ENCODE measurements around the gene WDFY2.

WDFY2 gene

DNA sequence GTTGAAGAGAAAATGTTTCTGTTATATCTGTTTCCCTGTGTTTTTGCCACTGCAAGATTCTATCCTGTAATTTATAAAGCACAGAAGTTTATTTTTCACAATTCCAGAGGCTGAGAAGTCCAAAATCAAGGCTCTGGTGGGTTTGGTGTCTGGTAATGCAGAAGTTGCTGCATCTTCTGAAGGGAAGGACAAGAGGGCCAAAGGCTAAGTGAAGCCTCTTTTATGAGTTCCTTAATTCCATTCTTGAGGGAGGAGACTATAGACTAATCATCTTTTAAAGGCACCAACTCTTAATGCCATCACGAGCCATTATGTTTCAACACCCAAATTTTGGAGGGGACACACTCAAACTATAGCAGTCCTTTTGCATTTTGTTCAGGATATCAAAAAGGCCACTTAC is 34.1 kb upstream of the WDFY2 start:
- no peaks in the 10 kb centered on the region for H3K9me3 ChIP-seq (ENCODE audit: control insufficient read depth, low read length)
- H3K9ac ChIP-seq (ENCODE audit: low read length) = no peak overlapping the region
- no peak for DNase-seq (ENCODE audit: low read depth)
- H3K36me3 ChIP-seq (ENCODE audit: control insufficient read depth, insufficient read depth, low read length, severe bottlenecking) = no peaks in the 10 kb centered on the region
- no peak overlapping the region for H3K4me3 ChIP-seq (ENCODE audit: low read length)
- peaks cover 6% of the 10 kb centered on the region for H3K4me1 ChIP-seq (ENCODE audit: control insufficient read depth, insufficient read depth, low read length)
- H3K27me3 ChIP-seq (replicated peaks; ENCODE audit: control insufficient read depth, insufficient read depth, low read length) = no peaks in the 10 kb centered on the region

- Histone ChIP-seq H3K4me1 (ENCODE audit: control insufficient read depth, insufficient read depth, low read length) (peaks cover 6% of the 10 kb centered on the region), H3K9ac (ENCODE audit: low read length) (no peak overlapping the region), H3K27me3 (replicated peaks; ENCODE audit: control insufficient read depth, insufficient read depth, low read length) (no peaks in the 10 kb centered on the region), H3K9me3 (ENCODE audit: control insufficient read depth, low read length) (no peaks in the 10 kb centered on the region), H3K4me3 (ENCODE audit: low read length) (no peak overlapping the region), H3K36me3 (ENCODE audit: control insufficient read depth, insufficient read depth, low read length, severe bottlenecking) (no peaks in the 10 kb centered on the region)
- DNase-seq (ENCODE audit: low read depth) = no peak
Observed at GRCh38 chr13:51551416-51551815, 32.8 kb upstream of the WDFY2 start.

DNA sequence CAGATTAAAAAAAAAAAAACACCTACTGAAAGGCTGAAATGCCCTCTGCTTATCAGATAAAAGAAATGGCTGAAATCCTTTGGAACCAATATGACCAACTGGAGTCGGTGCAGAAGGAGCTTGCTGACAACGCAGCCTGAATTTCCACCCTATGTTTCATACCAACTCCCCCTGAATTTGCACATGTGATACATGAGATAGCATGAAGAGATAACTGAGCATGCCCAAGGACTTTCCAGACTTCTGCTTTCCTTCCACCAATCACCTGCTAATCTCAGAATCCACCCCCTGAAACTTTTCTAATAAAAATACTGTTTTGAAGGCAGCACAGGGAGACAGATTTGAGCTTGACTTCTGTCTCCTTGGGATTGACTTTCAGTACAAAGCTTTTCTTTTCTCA is 32.2 kb upstream of the WDFY2 start:
- Histone ChIP-seq H3K4me1 (ENCODE audit: control insufficient read depth, insufficient read depth, low read length) (peaks cover 6% of the 10 kb centered on the region), H3K36me3 (ENCODE audit: control insufficient read depth, insufficient read depth, low read length, severe bottlenecking) (no peaks in the 10 kb centered on the region), H3K27me3 (replicated peaks; ENCODE audit: control insufficient read depth, insufficient read depth, low read length) (no peaks in the 10 kb centered on the region), H3K4me3 (ENCODE audit: low read length) (no peak overlapping the region), H3K9me3 (ENCODE audit: control insufficient read depth, low read length) (no peaks in the 10 kb centered on the region), H3K9ac (ENCODE audit: low read length) (no peak overlapping the region)
- no peak for DNase-seq (ENCODE audit: low read depth)

DNA sequence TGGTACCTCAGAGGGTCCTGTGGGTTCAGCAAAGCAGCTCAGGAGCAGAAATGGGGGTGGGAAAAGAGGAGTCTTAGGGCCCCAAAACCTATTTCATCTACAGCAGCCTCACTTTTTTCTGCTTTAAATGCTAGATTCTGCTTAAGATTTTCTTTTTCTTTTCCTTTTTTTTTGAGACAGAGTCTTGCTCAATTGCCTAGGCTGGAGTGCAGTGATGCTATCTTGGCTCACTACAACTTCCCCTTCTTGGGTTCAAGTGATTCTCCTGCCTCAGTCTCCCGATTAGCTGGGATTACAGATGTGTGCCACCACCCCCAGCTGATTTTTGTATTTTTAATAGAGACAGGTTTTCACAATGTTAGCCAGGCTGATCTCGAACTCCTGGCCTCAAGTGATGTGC is 30.7 kb upstream of the WDFY2 start:
- H3K9ac ChIP-seq (ENCODE audit: low read length) = no peak overlapping the region
- no peaks in the 10 kb centered on the region for H3K36me3 ChIP-seq (ENCODE audit: control insufficient read depth, insufficient read depth, low read length, severe bottlenecking)
- H3K27me3 ChIP-seq (replicated peaks; ENCODE audit: control insufficient read depth, insufficient read depth, low read length) = no peaks in the 10 kb centered on the region
- H3K4me3 ChIP-seq (ENCODE audit: low read length) = no peak overlapping the region
- no peak for DNase-seq (ENCODE audit: low read depth)
- peaks cover 18% of the 10 kb centered on the region for H3K4me1 ChIP-seq (ENCODE audit: control insufficient read depth, insufficient read depth, low read length)
- no peaks in the 10 kb centered on the region for H3K9me3 ChIP-seq (ENCODE audit: control insufficient read depth, low read length)

DNA sequence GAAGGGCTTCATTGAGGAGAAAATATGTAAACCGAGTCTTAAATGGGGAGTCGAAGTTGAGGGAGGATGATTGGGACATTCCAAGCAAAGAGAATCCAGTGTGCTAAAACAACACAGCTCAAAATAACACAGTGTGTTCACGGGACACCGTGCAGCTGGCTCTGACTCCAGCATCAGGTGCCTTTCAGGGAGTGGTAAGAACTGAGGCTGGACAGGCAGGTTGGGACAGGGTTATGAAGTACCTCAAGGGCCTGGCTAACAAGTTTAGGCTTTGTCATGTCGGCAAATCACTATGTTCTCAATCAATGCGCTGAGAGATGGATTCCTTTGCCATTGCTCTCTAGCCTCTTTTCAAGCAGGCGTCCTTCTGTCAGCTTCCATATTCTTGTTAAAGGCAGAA is 27.5 kb upstream of the WDFY2 start:
- Histone ChIP-seq H3K9ac (ENCODE audit: low read length) (no peak overlapping the region), H3K27me3 (replicated peaks; ENCODE audit: control insufficient read depth, insufficient read depth, low read length) (no peaks in the 10 kb centered on the region), H3K4me3 (ENCODE audit: low read length) (no peak overlapping the region), H3K36me3 (ENCODE audit: control insufficient read depth, insufficient read depth, low read length, severe bottlenecking) (no peaks in the 10 kb centered on the region), H3K9me3 (ENCODE audit: control insufficient read depth, low read length) (no peaks in the 10 kb centered on the region), H3K4me1 (ENCODE audit: control insufficient read depth, insufficient read depth, low read length) (peaks cover 18% of the 10 kb centered on the region)
- DNase-seq (ENCODE audit: low read depth) = no peak

DNA sequence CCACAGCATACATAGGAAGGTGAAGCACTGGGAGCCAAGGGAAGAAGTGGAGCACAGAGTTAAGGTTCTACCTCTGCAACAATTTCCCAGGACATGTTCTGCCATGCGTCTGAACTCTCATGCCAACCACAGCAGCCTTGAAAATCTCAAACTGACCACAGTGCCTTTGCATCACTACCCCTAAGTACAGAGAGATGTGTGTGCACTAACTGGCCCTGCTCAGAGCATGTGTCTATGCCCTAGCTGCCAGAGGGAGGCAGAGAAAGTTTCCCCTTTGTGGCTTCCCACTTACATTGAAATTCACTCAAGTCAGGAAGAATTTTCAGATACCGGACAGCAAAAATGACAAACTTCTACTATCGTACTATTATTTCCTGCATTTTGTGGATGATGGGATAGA is 26.8 kb upstream of the WDFY2 start:
- peaks cover 12% of the 10 kb centered on the region for H3K4me1 ChIP-seq (ENCODE audit: control insufficient read depth, insufficient read depth, low read length)
- H3K27me3 ChIP-seq (replicated peaks; ENCODE audit: control insufficient read depth, insufficient read depth, low read length) = no peaks in the 10 kb centered on the region

GRCh38 chr13:51557875-51558612 is 26.2 kb upstream of the WDFY2 start:
- peak overlapping the region; percentile 64 for H3K4me3 ChIP-seq (ENCODE audit: low read length)
- peak; percentile 78 for DNase-seq (ENCODE audit: low read depth)
- no peaks in the 10 kb centered on the region for H3K27me3 ChIP-seq (replicated peaks; ENCODE audit: control insufficient read depth, insufficient read depth, low read length)
- peak overlapping the region; percentile 32 for H3K9ac ChIP-seq (ENCODE audit: low read length)
- H3K9me3 ChIP-seq (ENCODE audit: control insufficient read depth, low read length) = no peaks in the 10 kb centered on the region
- H3K4me1 ChIP-seq (ENCODE audit: control insufficient read depth, insufficient read depth, low read length) = peaks cover 12% of the 10 kb centered on the region
- H3K36me3 ChIP-seq (ENCODE audit: control insufficient read depth, insufficient read depth, low read length, severe bottlenecking) = no peaks in the 10 kb centered on the region

More for the DNA sequence above, 26.8 kb upstream of the WDFY2 start:
- Histone ChIP-seq H3K9ac (ENCODE audit: low read length) (peak overlapping the region; percentile 32), H3K9me3 (ENCODE audit: control insufficient read depth, low read length) (no peaks in the 10 kb centered on the region), H3K4me3 (ENCODE audit: low read length) (peak overlapping the region; percentile 64), H3K36me3 (ENCODE audit: control insufficient read depth, insufficient read depth, low read length, severe bottlenecking) (no peaks in the 10 kb centered on the region)
- DNase-seq (ENCODE audit: low read depth) = no peak

- Histone ChIP-seq H3K4me3 (ENCODE audit: low read length) (no peak overlapping the region), H3K4me1 (ENCODE audit: control insufficient read depth, insufficient read depth, low read length) (peaks cover 12% of the 10 kb centered on the region), H3K27me3 (replicated peaks; ENCODE audit: control insufficient read depth, insufficient read depth, low read length) (no peaks in the 10 kb centered on the region), H3K9ac (ENCODE audit: low read length) (no peak overlapping the region), H3K36me3 (ENCODE audit: control insufficient read depth, insufficient read depth, low read length, severe bottlenecking) (no peaks in the 10 kb centered on the region), H3K9me3 (ENCODE audit: control insufficient read depth, low read length) (no peaks in the 10 kb centered on the region)
- no peak for DNase-seq (ENCODE audit: low read depth)
Observed at GRCh38 chr13:51559946-51560735, 24.1 kb upstream of the WDFY2 start.

- Histone ChIP-seq H3K27me3 (replicated peaks; ENCODE audit: control insufficient read depth, insufficient read depth, low read length) (no peaks in the 10 kb centered on the region), H3K36me3 (ENCODE audit: control insufficient read depth, insufficient read depth, low read length, severe bottlenecking) (no peaks in the 10 kb centered on the region), H3K9ac (ENCODE audit: low read length) (no peak overlapping the region), H3K9me3 (ENCODE audit: control insufficient read depth, low read length) (no peaks in the 10 kb centered on the region), H3K4me1 (ENCODE audit: control insufficient read depth, insufficient read depth, low read length) (peaks cover 12% of the 10 kb centered on the region), H3K4me3 (ENCODE audit: low read length) (no peak overlapping the region)
- no peak for DNase-seq (ENCODE audit: low read depth)
Observed at GRCh38 chr13:51562011-51562671, 22.1 kb upstream of the WDFY2 start.

DNA sequence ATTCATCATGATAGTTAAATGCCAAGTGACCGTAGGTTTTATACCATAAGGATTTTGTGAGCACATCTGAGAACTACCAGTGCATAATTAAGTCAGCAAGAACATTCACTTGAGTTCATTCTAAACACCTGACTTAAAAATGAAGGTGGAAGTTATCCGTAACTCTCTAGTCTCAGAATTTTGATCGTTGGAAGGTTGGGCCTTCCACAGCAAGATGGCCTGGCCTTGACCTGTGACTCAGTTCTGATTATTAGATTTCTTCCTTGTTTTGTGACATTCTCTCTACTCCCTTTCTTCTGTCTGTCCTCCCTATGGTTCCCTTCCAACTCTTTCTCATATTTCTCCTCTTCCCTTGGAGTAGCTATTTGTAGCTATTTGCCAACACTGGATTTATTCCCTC is 20.0 kb upstream of the WDFY2 start:
- no peaks in the 10 kb centered on the region for H3K36me3 ChIP-seq (ENCODE audit: control insufficient read depth, insufficient read depth, low read length, severe bottlenecking)
- DNase-seq (ENCODE audit: low read depth) = no peak
- H3K9ac ChIP-seq (ENCODE audit: low read length) = no peak overlapping the region
- no peak overlapping the region for H3K4me3 ChIP-seq (ENCODE audit: low read length)
- H3K4me1 ChIP-seq (ENCODE audit: control insufficient read depth, insufficient read depth, low read length) = no peaks in the 10 kb centered on the region
- no peaks in the 10 kb centered on the region for H3K27me3 ChIP-seq (replicated peaks; ENCODE audit: control insufficient read depth, insufficient read depth, low read length)
- no peaks in the 10 kb centered on the region for H3K9me3 ChIP-seq (ENCODE audit: control insufficient read depth, low read length)

- H3K36me3 ChIP-seq (ENCODE audit: control insufficient read depth, insufficient read depth, low read length, severe bottlenecking) = no peaks in the 10 kb centered on the region
- H3K4me3 ChIP-seq (ENCODE audit: low read length) = no peak overlapping the region
- DNase-seq (ENCODE audit: low read depth) = no peak
- no peaks in the 10 kb centered on the region for H3K4me1 ChIP-seq (ENCODE audit: control insufficient read depth, insufficient read depth, low read length)
- H3K9me3 ChIP-seq (ENCODE audit: control insufficient read depth, low read length) = no peaks in the 10 kb centered on the region
- no peaks in the 10 kb centered on the region for H3K27me3 ChIP-seq (replicated peaks; ENCODE audit: control insufficient read depth, insufficient read depth, low read length)
- no peak overlapping the region for H3K9ac ChIP-seq (ENCODE audit: low read length)
Observed at GRCh38 chr13:51564671-51565070, 19.6 kb upstream of the WDFY2 start.

Data from adipocyte (in vitro differentiated cells).